AG09309 (cell line): ENCODE measurements around the gene GPSM1.

Source experiments
- DNase-seq: peaks from one replicate; pipeline ENCODE4 v3.0.0-alpha.2; 2010; ENCODE audit warnings: low read depth
- H3K4me3 ChIP-seq: 2 replicates; pipeline ENCODE4 v1.5.1; 2011; ENCODE audit warnings: mild to moderate bottlenecking, low read depth, low read length, moderate library complexity; ENCODE audit not compliant: control insufficient read depth
- TF ChIP-seq, protein P1 (sequence below): IDR thresholded peaks from 2 replicates; pipeline ENCODE4 v1.5.1; 2011; ENCODE audit warnings: mild to moderate bottlenecking, low read depth, low read length, inconsistent platforms; ENCODE audit not compliant: insufficient read depth, control insufficient read depth; ENCODE audit errors: missing control alignments

The GPSM1 gene

DNA sequence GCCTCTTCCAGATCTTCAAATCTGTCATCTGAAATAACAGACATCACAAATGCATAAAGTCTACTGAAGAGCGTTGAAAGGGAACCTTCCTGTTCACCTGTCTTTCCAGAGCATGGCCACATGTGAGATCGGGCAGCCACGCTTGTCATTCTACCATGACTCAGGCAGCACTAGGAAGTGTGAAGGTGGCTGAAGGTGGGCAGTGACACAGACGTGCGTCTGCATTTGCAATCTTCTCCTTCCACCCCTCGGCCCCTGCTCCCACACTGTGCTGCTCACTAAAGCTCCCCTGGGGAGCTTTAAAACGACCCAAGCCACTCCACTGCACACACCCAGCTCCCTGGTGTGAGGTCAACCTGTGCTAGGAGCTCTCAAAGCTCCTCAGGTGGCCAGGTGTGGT lies 80.6 kb downstream of the GPSM1 start:
- no peak for DNase-seq
- TF ChIP-seq, protein P1, sequence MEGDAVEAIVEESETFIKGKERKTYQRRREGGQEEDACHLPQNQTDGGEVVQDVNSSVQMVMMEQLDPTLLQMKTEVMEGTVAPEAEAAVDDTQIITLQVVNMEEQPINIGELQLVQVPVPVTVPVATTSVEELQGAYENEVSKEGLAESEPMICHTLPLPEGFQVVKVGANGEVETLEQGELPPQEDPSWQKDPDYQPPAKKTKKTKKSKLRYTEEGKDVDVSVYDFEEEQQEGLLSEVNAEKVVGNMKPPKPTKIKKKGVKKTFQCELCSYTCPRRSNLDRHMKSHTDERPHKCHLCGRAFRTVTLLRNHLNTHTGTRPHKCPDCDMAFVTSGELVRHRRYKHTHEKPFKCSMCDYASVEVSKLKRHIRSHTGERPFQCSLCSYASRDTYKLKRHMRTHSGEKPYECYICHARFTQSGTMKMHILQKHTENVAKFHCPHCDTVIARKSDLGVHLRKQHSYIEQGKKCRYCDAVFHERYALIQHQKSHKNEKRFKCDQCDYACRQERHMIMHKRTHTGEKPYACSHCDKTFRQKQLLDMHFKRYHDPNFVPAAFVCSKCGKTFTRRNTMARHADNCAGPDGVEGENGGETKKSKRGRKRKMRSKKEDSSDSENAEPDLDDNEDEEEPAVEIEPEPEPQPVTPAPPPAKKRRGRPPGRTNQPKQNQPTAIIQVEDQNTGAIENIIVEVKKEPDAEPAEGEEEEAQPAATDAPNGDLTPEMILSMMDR = no peak
- H3K4me3 ChIP-seq = no peak overlapping the region
